ENCODE measurements around the gene SFR1.
"Not testable (repeated sequence)": the region's sequence is repeated elsewhere in the genome, so short reads cannot be mapped to it uniquely, and the experiment has no call there.

SFR1 gene

DNA sequence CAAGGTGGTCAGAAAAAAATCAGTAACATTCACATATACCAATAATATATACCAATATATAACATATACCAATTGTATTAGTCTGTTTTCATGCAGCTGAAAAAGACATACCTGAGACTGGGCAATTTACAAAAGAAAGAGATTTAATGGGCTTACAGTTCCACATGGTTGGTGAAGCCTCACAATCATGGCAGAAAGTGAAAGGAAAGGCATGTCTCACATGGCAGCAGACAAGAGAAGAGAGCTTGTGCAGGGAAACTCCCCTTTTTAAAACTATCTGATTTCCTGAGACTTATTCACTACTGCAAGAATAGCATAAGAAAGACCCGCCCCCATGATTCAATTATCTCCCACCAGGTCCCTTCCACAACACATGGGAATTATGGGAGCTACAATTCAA lies 52.2 kb downstream of the SFR1 start:
- not testable (repeated sequence) for DNase-seq (ENCODE audit: low read depth)
